ENCODE measurements around the gene NFATC2. TPM values are rescaled to one million over a fixed set of nuclear protein-coding genes. Genes with fewer than 3 reads are reported as not detected.
A peak's percentile ranks its signal among the peaks of the same experiment; 100 is the strongest.

Gene NFATC2
- total RNA-seq, 1 donor from 2014 or later: 7.6 TPM

DNA sequence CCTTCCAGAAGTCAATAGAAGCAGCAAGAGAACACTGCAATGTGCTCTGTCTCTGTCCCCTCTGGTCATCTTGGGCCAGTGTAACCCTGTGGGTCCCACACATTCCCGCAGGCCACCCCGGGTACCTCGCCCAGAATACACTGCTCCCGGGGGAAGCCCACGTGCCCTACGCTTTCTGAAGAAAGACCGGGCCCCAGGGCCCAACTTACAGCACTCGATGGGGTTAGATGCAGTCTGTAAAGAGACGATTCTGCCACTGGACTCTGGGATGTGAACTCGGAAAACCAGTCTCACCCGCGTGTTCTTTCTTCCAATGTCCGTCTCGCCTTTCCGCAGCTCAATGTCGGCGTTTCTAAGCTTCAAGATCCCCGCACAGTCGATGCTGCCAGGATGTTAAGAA lies 68.7 kb downstream of the NFATC2 start:
- H3K27me3 ChIP-seq: no peaks in the 10 kb centered on the region
- H3K27ac ChIP-seq: no peak overlapping the region
- TF ChIP-seq, protein P1, sequence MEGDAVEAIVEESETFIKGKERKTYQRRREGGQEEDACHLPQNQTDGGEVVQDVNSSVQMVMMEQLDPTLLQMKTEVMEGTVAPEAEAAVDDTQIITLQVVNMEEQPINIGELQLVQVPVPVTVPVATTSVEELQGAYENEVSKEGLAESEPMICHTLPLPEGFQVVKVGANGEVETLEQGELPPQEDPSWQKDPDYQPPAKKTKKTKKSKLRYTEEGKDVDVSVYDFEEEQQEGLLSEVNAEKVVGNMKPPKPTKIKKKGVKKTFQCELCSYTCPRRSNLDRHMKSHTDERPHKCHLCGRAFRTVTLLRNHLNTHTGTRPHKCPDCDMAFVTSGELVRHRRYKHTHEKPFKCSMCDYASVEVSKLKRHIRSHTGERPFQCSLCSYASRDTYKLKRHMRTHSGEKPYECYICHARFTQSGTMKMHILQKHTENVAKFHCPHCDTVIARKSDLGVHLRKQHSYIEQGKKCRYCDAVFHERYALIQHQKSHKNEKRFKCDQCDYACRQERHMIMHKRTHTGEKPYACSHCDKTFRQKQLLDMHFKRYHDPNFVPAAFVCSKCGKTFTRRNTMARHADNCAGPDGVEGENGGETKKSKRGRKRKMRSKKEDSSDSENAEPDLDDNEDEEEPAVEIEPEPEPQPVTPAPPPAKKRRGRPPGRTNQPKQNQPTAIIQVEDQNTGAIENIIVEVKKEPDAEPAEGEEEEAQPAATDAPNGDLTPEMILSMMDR (IDR thresholded peaks at IDR 0.05): no peak
- no peaks in the 10 kb centered on the region for H3K36me3 ChIP-seq
- ATAC-seq: no peak
- no peaks in the 10 kb centered on the region for H3K9me3 ChIP-seq
- peak; percentile 51 for DNase-seq
- H3K4me3 ChIP-seq: no peak overlapping the region
- H3K4me1 ChIP-seq: no peaks in the 10 kb centered on the region
- intact Hi-C loops (cut with DNase I): no loop called here

DNA sequence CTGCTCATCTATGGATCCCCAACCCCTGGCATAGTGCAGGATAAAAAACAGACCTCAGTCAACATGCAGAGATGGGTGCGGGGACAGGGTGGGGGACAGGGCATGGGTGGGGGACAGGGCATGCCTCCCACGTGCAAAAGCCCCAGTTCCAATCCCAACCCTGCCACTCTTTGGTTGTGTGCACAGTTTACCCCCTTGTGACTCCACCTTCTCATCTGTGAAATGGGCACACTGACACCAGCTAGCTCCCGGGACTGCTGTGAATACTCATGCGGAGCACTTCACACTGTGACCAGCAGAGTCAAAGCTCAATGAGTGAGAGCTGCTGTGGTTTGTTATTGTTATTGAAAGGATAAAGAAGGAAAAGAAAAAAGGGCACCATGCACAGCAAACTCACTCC lies 69.3 kb downstream of the NFATC2 start:
- ATAC-seq (no peak), DNase-seq (no peak)
- intact Hi-C loops (cut with DNase I): no loop called here
- H3K4me1 ChIP-seq: no peaks in the 10 kb centered on the region
- no peaks in the 10 kb centered on the region for H3K27me3 ChIP-seq
- H3K36me3 ChIP-seq: no peaks in the 10 kb centered on the region
- H3K4me3 ChIP-seq: no peak overlapping the region
- H3K27ac ChIP-seq: no peak overlapping the region
- TF ChIP-seq, protein P1 (IDR thresholded peaks at IDR 0.05): no peak
- H3K9me3 ChIP-seq: no peaks in the 10 kb centered on the region

DNA sequence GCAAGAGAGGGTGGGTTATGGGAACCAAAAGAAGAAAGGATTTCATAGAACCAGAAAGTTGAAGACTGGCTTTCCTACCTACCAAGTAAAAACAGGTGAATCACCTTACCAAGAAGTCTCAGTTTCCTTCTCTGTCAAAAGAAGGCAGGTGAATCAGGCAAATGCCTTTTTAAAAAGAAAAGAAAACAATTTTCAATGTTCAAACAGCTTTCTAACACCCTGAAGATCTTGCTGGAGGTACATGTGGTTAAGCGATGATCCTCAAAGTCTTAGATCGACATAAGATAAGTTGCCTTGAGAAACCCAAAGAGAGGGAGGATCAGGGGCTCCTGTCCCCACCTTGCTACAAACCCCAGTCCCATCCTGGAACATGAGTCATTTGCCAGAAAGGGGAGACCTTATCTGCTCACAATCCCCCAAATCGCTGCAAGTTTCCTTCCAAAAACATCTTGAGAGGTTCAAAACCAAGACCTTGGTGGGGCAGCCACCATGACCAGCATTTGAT lies 71.6 kb downstream of the NFATC2 start:
- no peak overlapping the region for H3K4me3 ChIP-seq
- no peaks in the 10 kb centered on the region for H3K4me1 ChIP-seq
- no peaks in the 10 kb centered on the region for H3K9me3 ChIP-seq
- H3K27me3 ChIP-seq: no peaks in the 10 kb centered on the region
- H3K27ac ChIP-seq: no peak overlapping the region
- intact Hi-C loops (cut with DNase I): no loop called here
- ATAC-seq: no peak
- no peaks in the 10 kb centered on the region for H3K36me3 ChIP-seq
- TF ChIP-seq, protein P1 (IDR thresholded peaks at IDR 0.05): no peak
- no peak for DNase-seq

DNA sequence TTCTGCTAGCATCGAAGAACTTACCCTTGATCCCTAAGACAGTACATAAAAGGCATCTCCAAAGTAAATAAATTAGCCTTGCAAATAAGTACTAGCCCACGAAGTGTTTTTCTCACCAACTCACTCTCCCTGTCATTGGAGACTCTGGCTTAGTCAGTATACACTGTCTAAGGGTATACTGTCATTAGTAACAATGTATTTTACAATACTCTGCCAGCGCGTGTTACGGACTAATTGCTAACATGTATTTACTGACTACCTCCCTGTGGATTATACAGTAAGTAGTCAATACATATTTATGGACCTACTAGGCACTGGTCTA lies 72.1 kb downstream of the NFATC2 start:
- H3K27me3 ChIP-seq: no peaks in the 10 kb centered on the region
- DNase-seq: no peak
- H3K27ac ChIP-seq: no peak overlapping the region
- ATAC-seq: no peak
- TF ChIP-seq, protein P1 (IDR thresholded peaks at IDR 0.05): no peak
- no peaks in the 10 kb centered on the region for H3K36me3 ChIP-seq
- no peaks in the 10 kb centered on the region for H3K4me1 ChIP-seq
- intact Hi-C loops (cut with DNase I): no loop called here
- no peaks in the 10 kb centered on the region for H3K9me3 ChIP-seq
- no peak overlapping the region for H3K4me3 ChIP-seq

DNA sequence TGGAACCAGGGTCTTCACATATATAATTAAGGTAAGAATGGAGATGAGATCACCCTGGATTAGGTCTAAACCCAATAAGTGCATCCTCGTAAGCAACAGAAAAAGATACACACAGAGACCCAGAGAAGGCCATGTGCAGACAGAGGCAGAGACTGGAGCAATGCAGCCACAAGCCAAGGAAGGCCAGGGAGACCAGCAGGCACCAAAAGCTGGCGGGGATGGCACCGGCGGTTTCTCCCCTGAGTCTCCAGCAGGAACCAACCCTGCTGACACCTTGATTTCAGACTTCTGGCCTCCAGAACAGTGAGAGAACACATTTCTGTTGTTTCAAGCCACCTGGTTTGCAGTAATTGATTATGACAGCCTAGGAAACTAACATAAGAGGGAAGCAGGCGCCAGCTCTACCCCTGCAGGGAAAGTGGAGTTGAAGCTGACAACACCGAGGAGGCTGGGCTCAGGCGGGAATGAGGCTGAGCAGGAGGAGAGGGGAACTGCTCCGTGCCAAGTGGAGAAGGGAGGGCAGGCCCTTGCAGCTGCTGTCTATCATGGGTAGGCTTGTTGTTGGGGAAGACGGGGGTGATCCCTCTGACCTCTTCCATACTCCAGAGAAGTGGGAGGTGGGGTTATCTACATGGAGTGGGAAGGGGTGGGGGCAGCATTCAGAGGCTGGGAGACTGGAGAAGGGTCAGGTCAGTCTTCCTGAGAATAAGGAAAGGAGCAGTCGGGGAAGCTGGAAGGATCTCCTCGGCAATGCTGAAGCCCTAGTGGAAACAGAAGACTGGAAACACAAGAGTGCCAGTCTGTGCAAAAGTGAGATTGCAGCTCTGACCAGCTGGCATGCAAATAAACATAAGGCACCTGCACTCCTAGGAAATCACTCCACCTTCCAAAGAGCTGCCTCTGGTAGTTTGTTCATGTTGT lies 72.7 kb downstream of the NFATC2 start:
- H3K4me1 ChIP-seq: no peaks in the 10 kb centered on the region
- no peak overlapping the region for H3K27ac ChIP-seq
- intact Hi-C loops (cut with DNase I): no loop called here
- ATAC-seq: peak; percentile 52
- TF ChIP-seq, protein P1 (IDR thresholded peaks at IDR 0.05): no peak
- no peaks in the 10 kb centered on the region for H3K9me3 ChIP-seq
- no peaks in the 10 kb centered on the region for H3K36me3 ChIP-seq
- no peak overlapping the region for H3K4me3 ChIP-seq
- H3K27me3 ChIP-seq: no peaks in the 10 kb centered on the region
- DNase-seq: no peak

Measured in upper lobe of right lung (tissue), 1 donor.